ENCODE results near the gene ALOXE3. TPM values are rescaled to one million over a fixed set of nuclear protein-coding genes. Genes with fewer than 3 reads are reported as not detected.

Gene ALOXE3
- total RNA-seq, 6 donors from 2014 or later: not detected

GRCh38 chr17:8154608-8155155 is 36.4 kb upstream of the ALOXE3 start:
- peak overlapping the region; percentile 98 to 100 (median 99) for H3K27ac ChIP-seq
- H3K4me1 ChIP-seq: peaks cover 36 to 60% (median 44%) of the 10 kb centered on the region in 4 donors
- no peak for TF ChIP-seq POLR2AphosphoS5 (IDR thresholded peaks at IDR 0.05)
- TF ChIP-seq EP300 (IDR thresholded peaks at IDR 0.05): no peak
- TF ChIP-seq, protein P1, sequence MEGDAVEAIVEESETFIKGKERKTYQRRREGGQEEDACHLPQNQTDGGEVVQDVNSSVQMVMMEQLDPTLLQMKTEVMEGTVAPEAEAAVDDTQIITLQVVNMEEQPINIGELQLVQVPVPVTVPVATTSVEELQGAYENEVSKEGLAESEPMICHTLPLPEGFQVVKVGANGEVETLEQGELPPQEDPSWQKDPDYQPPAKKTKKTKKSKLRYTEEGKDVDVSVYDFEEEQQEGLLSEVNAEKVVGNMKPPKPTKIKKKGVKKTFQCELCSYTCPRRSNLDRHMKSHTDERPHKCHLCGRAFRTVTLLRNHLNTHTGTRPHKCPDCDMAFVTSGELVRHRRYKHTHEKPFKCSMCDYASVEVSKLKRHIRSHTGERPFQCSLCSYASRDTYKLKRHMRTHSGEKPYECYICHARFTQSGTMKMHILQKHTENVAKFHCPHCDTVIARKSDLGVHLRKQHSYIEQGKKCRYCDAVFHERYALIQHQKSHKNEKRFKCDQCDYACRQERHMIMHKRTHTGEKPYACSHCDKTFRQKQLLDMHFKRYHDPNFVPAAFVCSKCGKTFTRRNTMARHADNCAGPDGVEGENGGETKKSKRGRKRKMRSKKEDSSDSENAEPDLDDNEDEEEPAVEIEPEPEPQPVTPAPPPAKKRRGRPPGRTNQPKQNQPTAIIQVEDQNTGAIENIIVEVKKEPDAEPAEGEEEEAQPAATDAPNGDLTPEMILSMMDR (IDR thresholded peaks at IDR 0.05): no peak
- TF ChIP-seq POLR2A (IDR thresholded peaks at IDR 0.05): peak in 1 of 4 donors; percentile 1
- H3K27me3 ChIP-seq: no peaks in the 10 kb centered on the region
- DNase-seq (no peak), ATAC-seq (ENCODE audit: low FRiP score in 2 of 2) (no peak)
- peaks cover 14 to 34% (median 20%) of the 10 kb centered on the region in 4 donors for H3K36me3 ChIP-seq
- WGBS, 2 donors: 15 to 25% methylated on average over 11 of the region's 11 CpGs
- peak overlapping the region; percentile 63 to 88 (median 80) for H3K4me3 ChIP-seq
- H3K9me3 ChIP-seq: no peaks in the 10 kb centered on the region

DNA sequence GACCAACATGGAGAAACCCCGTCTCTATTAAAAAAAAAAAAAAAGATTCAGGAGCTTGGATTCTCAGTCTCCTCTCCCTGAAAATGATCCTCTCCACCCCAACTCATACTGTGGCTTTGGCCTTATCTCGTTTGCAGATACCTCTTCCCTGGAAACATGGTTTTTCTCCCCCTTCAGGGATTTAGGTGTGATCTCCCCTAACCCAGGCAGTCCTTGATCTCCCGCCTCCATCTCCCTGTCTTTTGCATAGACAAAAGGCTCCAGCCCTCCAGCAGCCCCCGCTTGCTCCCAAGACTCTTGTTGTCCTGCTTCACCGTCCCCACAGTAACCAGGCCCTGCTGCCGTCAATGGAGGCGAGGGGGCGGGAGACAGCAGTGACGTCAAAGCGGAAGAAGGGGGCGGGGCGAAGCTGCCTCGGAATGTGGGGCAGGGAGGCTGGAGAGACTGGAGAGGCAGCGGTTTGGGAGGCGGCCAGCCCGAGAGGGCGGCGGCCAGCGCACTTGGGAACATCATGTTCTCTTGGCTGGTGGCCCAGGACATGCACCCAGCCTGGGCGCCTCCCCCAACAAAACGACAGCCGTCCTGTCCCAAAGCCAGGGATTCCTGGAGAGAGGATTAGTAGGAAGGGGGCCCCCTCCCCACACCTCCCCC is 35.8 kb upstream of the ALOXE3 start:
- 2% methylated on average over 17 to 22 of the region's 22 CpGs for WGBS, 2 donors
- H3K36me3 ChIP-seq: peaks cover 20 to 35% (median 22%) of the 10 kb centered on the region in 4 donors
- peak overlapping the region; percentile 63 to 88 (median 80) for H3K4me3 ChIP-seq
- H3K9me3 ChIP-seq: no peaks in the 10 kb centered on the region
- ATAC-seq (ENCODE audit: low FRiP score in 2 of 2) (peak; percentile 64 to 79), DNase-seq (peak; percentile 99)
- TF ChIP-seq POLR2AphosphoS5 (IDR thresholded peaks at IDR 0.05) (peak; percentile 100), EP300 (IDR thresholded peaks at IDR 0.05) (peak; percentile 99 to 100 (median 100)), POLR2A (IDR thresholded peaks at IDR 0.05) (peak in 3 of 4 donors; percentile 76 to 93 (median 82))
- TF ChIP-seq, protein P1 (IDR thresholded peaks at IDR 0.05): peak in 1 of 6 experiments; percentile 16
- H3K27me3 ChIP-seq: no peaks in the 10 kb centered on the region
- peaks cover 36 to 61% (median 44%) of the 10 kb centered on the region in 4 donors for H3K4me1 ChIP-seq
- peak overlapping the region; percentile 98 to 100 (median 99) for H3K27ac ChIP-seq

GRCh38 chr17:8153525-8153956 is 35.2 kb upstream of the ALOXE3 start:
- no peaks in the 10 kb centered on the region for H3K27me3 ChIP-seq
- H3K36me3 ChIP-seq: peaks cover 23 to 40% (median 27%) of the 10 kb centered on the region in 4 donors
- 18 to 25% methylated on average over 13 of the region's 13 CpGs for WGBS, 2 donors
- peaks cover 35 to 62% (median 41%) of the 10 kb centered on the region in 4 donors for H3K4me1 ChIP-seq
- DNase-seq: peak; percentile 78 to 90
- H3K27ac ChIP-seq: peak overlapping the region; percentile 98 to 100 (median 99)
- no peaks in the 10 kb centered on the region for H3K9me3 ChIP-seq
- ATAC-seq (ENCODE audit: low FRiP score in 2 of 2): peak; percentile 2 to 47
- peak overlapping the region in 3 of 4 donors; percentile 63 to 85 (median 74) for H3K4me3 ChIP-seq
- TF ChIP-seq, protein P1 (IDR thresholded peaks at IDR 0.05): no peak
- peak in 2 of 4 donors; percentile 55 to 59 for TF ChIP-seq EP300 (IDR thresholded peaks at IDR 0.05)
- no peak for TF ChIP-seq POLR2A (IDR thresholded peaks at IDR 0.05)
- TF ChIP-seq POLR2AphosphoS5 (IDR thresholded peaks at IDR 0.05): peak; percentile 81 to 84

DNA sequence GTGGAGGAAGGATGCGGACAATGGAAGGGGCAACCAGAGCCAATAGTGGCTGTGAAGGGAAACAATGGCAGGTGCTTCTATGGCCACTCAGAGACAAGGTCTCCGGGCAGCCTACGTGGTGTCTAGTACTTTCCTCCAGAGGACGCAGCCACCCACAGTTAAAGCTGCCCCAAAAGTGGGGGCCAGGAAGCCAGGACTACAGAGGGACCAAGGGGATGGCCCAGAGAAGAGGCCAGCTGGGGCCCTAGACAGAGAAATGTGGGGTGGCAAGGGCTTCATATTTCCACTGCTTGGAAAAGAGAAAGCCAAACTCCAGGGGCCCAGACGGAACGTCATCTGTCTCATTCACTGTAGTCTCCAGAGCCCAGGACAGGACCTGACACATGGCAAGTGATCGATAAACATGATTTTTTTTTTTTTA is 34.7 kb upstream of the ALOXE3 start:
- ATAC-seq (ENCODE audit: low FRiP score in 2 of 2) (no peak), DNase-seq (no peak)
- Histone ChIP-seq H3K36me3 (peaks cover 28 to 40% (median 32%) of the 10 kb centered on the region in 4 donors), H3K9me3 (no peaks in the 10 kb centered on the region), H3K27me3 (no peaks in the 10 kb centered on the region), H3K4me1 (peaks cover 32 to 62% (median 39%) of the 10 kb centered on the region in 4 donors), H3K4me3 (peak overlapping the region in 3 of 4 donors; percentile 65 to 85 (median 74)), H3K27ac (peak overlapping the region; percentile 98 to 100 (median 99))
- 75 to 78% methylated on average over 7 of the region's 7 CpGs for WGBS, 2 donors
- TF ChIP-seq POLR2AphosphoS5 (IDR thresholded peaks at IDR 0.05) (no peak), POLR2A (IDR thresholded peaks at IDR 0.05) (no peak), EP300 (IDR thresholded peaks at IDR 0.05) (no peak)
- TF ChIP-seq, protein P1 (IDR thresholded peaks at IDR 0.05): no peak

Data from upper lobe of left lung (tissue), 6 donors.